Measurements from ENCODE around the gene MAP2K7.

DNA sequence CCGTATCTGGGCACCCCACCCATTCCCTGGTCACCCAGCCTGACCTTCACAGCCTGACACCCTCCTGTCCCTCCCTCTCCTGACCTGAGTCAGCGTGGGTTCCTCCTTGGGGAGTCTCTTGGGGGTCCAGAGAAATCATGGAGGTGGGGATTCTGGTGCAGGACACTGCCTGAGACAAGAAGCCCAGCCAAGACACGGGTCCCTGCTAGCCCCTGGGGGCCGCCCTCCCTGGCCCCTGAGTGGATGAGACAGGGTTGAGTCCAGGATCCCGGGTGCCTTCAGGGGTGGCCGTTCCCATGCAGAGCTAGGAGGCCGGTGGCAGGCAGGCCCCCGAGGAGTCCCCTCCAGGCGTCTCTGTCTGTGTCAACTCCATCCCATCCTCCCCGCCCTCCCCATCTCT, 1.6 kb downstream of the MAP2K7 start:
- TF ChIP-seq, protein P1, sequence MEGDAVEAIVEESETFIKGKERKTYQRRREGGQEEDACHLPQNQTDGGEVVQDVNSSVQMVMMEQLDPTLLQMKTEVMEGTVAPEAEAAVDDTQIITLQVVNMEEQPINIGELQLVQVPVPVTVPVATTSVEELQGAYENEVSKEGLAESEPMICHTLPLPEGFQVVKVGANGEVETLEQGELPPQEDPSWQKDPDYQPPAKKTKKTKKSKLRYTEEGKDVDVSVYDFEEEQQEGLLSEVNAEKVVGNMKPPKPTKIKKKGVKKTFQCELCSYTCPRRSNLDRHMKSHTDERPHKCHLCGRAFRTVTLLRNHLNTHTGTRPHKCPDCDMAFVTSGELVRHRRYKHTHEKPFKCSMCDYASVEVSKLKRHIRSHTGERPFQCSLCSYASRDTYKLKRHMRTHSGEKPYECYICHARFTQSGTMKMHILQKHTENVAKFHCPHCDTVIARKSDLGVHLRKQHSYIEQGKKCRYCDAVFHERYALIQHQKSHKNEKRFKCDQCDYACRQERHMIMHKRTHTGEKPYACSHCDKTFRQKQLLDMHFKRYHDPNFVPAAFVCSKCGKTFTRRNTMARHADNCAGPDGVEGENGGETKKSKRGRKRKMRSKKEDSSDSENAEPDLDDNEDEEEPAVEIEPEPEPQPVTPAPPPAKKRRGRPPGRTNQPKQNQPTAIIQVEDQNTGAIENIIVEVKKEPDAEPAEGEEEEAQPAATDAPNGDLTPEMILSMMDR (IDR thresholded peaks at IDR 0.05) = no peak
- no peak for TF ChIP-seq POLR2A (IDR thresholded peaks at IDR 0.05)
